HepG2 (cell line): Measurements from ENCODE around the gene CDK6. TPM values are rescaled to one million over a fixed set of nuclear protein-coding genes. Genes with fewer than 3 reads are reported as not detected.
A peak's percentile ranks its signal among the peaks of the same experiment; 100 is the strongest.

Experiments
- AKAP8 ChIP-seq: sonication (generic); formaldehyde crosslinking; IDR thresholded peaks from 2 replicates; pipeline ENCODE4 v1.5.1; 2020; ENCODE audit warnings: mild to moderate bottlenecking, missing genetic modification reagents
- DRAP1 ChIP-seq: IDR thresholded peaks from 2 replicates; pipeline ENCODE4 v1.6.1; 2016; ENCODE audit warnings: missing genetic modification reagents, missing compliant biosample characterization
- EEA1 ChIP-seq: sonication (generic); formaldehyde crosslinking; IDR thresholded peaks from 2 replicates; pipeline ENCODE4 v1.5.1; 2020; ENCODE audit warnings: mild to moderate bottlenecking, missing genetic modification reagents, borderline replicate concordance
- HOXA5 ChIP-seq: sonication (generic); formaldehyde crosslinking; IDR thresholded peaks from 2 replicates; pipeline ENCODE4 v1.4.0; 2020; ENCODE audit warnings: missing genetic modification reagents
- KLF6 ChIP-seq: IDR thresholded peaks from 2 replicates; pipeline ENCODE4 v1.8.0; 2016; ENCODE audit warnings: missing biosample characterization, missing genetic modification reagents
- NFE2L1 ChIP-seq: sonication (generic); formaldehyde crosslinking; IDR thresholded peaks from 2 replicates; pipeline ENCODE4 v1.4.0; 2020; ENCODE audit warnings: missing genetic modification reagents, mild to moderate bottlenecking, borderline replicate concordance
- SAFB2 ChIP-seq: sonication (generic); formaldehyde crosslinking; IDR thresholded peaks from 2 replicates; pipeline ENCODE4 v1.5.1; 2020; ENCODE audit warnings: missing genetic modification reagents, low read depth, mild to moderate bottlenecking, borderline replicate concordance
- SIX4 ChIP-seq: sonication (generic); formaldehyde crosslinking; IDR thresholded peaks from 2 replicates; pipeline ENCODE4 v1.4.0; 2020; ENCODE audit warnings: missing genetic modification reagents
- SKIL ChIP-seq: sonication (generic); formaldehyde crosslinking; IDR thresholded peaks from 2 replicates; pipeline ENCODE4 v1.8.0; 2022; ENCODE audit warnings: missing genetic modification reagents, mild to moderate bottlenecking, moderate library complexity, borderline replicate concordance
- SMAD3 ChIP-seq: sonication (generic); formaldehyde crosslinking; IDR thresholded peaks from 2 replicates; pipeline ENCODE4 v1.4.0; 2020; ENCODE audit warnings: missing genetic modification reagents
- SNAPC5 ChIP-seq: sonication (generic); formaldehyde crosslinking; IDR thresholded peaks from 2 replicates; pipeline ENCODE4 v1.8.1; 2023; ENCODE audit warnings: mild to moderate bottlenecking, missing genetic modification reagents, borderline replicate concordance
- SP4 ChIP-seq: sonication (generic); formaldehyde crosslinking; IDR thresholded peaks from 2 replicates; pipeline ENCODE4 v1.8.1; 2023; ENCODE audit warnings: mild to moderate bottlenecking, missing genetic modification reagents
- TGIF2 ChIP-seq: IDR thresholded peaks from 2 replicates; pipeline ENCODE4 v1.6.1; 2016; ENCODE audit warnings: control low read depth, missing compliant biosample characterization
- ZFP90 ChIP-seq: sonication (generic); formaldehyde crosslinking; IDR thresholded peaks from 2 replicates; pipeline ENCODE4 v1.8.0; 2022; ENCODE audit warnings: missing genetic modification reagents, mild to moderate bottlenecking, inconsistent platforms, borderline replicate concordance
- ZFYVE20 ChIP-seq: sonication (generic); formaldehyde crosslinking; IDR thresholded peaks from 2 replicates; pipeline ENCODE4 v1.8.0; 2023; ENCODE audit warnings: low read depth, mild to moderate bottlenecking, moderate library complexity, missing genetic modification reagents, borderline replicate concordance
- ZNF142 ChIP-seq: sonication (generic); formaldehyde crosslinking; IDR thresholded peaks from 2 replicates; pipeline ENCODE4 v1.4.0; 2020; ENCODE audit warnings: missing genetic modification reagents
- ZNF205 ChIP-seq: IDR thresholded peaks from 2 replicates; pipeline ENCODE4 v1.6.1; 2018; ENCODE audit warnings: missing biosample characterization, missing genetic modification reagents
- ZNF546 ChIP-seq: sonication (generic); formaldehyde crosslinking; conservative IDR thresholded peaks from 2 replicates; pipeline ENCODE4 v1.8.1; 2023; ENCODE audit warnings: mild to moderate bottlenecking, missing genetic modification reagents
- ZSCAN22 ChIP-seq: sonication (generic); formaldehyde crosslinking; IDR thresholded peaks from 2 replicates; pipeline ENCODE4 v1.4.0; 2020; ENCODE audit warnings: mild to moderate bottlenecking, missing genetic modification reagents
- polyA plus RNA-seq, 8 experiments: library from polyadenylated mRNA; depleted of rRNA in 3 of 8; stranded (reverse) in 7 of 8; unstranded in 1 of 8; fragments of >200 nt; fragmentation: Illumina TruSeq in 4 of 8; extraction: Trizol in 4 of 8; gene quantifications; 2 replicates each; pipeline versions ENCODE4 v1.2.1 to v1.2.3, GENCODE V29; 2011 to 2016; ENCODE audit warnings: low read depth in 4 of 8, missing spikeins in 1 of 8, mixed read lengths in 1 of 8; ENCODE audit not compliant: insufficient read depth in 1 of 8
- total RNA-seq, 5 experiments: library from RNA; depleted of rRNA; stranded (reverse); fragments of >200 nt; fragmentation: Illumina TruSeq; extraction: Trizol; gene quantifications; 2 replicates each; pipeline ENCODE4 v1.2.3, GENCODE V29; 2016; ENCODE audit warnings: low read depth in 1 of 5

CDK6 gene
- total and polyA plus RNA-seq, 2 of the 13 experiments (the other 11 are each of a cell fraction or from before 2014, with no cell fraction given) = 34.6 to 90.8 TPM

GRCh38 chr7:92836489-92836999, at the start of gene CDK6 (continued):
- TF ChIP-seq SIX4 (peak; percentile 48; the same call in 1 of the 2 replicates), ZNF546 (CRISPR knock-in tag) (no peak), SKIL (no peak), TGIF2 (CRISPR knock-in tag) (peak; percentile 44; the same call in 1 of the 2 replicates), AKAP8 (CRISPR knock-in tag) (no peak), SMAD3 (CRISPR knock-in tag) (no peak), DRAP1 (no peak; the same call in 1 of the 2 replicates), ZFP90 (CRISPR knock-in tag) (no peak), SAFB2 (CRISPR knock-in tag) (no peak; the same call in 1 of the 2 replicates), ZNF142 (no peak), HOXA5 (CRISPR knock-in tag) (0 out of 2 replicates have a peak, but pooled peaks have one; percentile 37), ZFYVE20 (CRISPR knock-in tag) (no peak), ZNF205 (CRISPR knock-in tag) (no peak), SNAPC5 (no peak), SP4 (CRISPR knock-in tag) (no peak), EEA1 (no peak), ZSCAN22 (CRISPR knock-in tag) (no peak), NFE2L1 (CRISPR knock-in tag) (no peak), KLF6 (CRISPR knock-in tag) (peak; percentile 27; the same call in 1 of the 2 replicates)
